ENCODE data around the gene KDM4C.

DNA sequence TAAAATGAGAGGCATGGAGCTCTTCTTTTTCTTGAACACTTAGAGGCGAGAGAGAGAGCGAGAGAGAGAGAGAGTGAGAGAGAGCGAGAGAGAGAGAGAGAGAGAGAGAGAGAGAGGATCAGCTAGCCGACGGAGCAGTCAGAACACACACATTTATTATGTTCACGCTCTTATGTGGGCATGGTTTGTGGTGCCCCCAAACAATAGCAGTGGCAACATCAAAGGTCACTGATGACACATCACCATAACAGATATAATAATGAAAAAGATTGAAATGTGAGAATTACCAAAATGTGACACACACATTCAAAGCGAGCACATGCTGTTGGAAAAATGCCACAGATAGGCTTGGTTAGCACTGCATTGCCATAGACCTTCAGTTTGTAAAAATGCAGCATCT lies 116.1 kb downstream of the KDM4C start:
- no peak for TF ChIP-seq TCF7L2 (IDR thresholded peaks at IDR 0.05; ENCODE audit: borderline replicate concordance, extremely low read depth, insufficient read depth, insufficient read length)
- TF ChIP-seq, protein P1, sequence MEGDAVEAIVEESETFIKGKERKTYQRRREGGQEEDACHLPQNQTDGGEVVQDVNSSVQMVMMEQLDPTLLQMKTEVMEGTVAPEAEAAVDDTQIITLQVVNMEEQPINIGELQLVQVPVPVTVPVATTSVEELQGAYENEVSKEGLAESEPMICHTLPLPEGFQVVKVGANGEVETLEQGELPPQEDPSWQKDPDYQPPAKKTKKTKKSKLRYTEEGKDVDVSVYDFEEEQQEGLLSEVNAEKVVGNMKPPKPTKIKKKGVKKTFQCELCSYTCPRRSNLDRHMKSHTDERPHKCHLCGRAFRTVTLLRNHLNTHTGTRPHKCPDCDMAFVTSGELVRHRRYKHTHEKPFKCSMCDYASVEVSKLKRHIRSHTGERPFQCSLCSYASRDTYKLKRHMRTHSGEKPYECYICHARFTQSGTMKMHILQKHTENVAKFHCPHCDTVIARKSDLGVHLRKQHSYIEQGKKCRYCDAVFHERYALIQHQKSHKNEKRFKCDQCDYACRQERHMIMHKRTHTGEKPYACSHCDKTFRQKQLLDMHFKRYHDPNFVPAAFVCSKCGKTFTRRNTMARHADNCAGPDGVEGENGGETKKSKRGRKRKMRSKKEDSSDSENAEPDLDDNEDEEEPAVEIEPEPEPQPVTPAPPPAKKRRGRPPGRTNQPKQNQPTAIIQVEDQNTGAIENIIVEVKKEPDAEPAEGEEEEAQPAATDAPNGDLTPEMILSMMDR (IDR thresholded peaks at IDR 0.05 in 2 of 3, conservative IDR thresholded peaks at IDR 0.05 in 1 of 3; ENCODE audit: borderline replicate concordance in 1 of 3, insufficient read depth in 1 of 3, low read depth in 2 of 3, low read length in 2 of 3): no peak
- no peak for TF ChIP-seq RAD21 (IDR thresholded peaks at IDR 0.05; ENCODE audit: low read depth)
- TF ChIP-seq POLR2AphosphoS5 (IDR thresholded peaks at IDR 0.05; ENCODE audit: low read depth, low read length): no peak
- TF ChIP-seq EGR1 (IDR thresholded peaks at IDR 0.05; ENCODE audit: low read depth): no peak
